ENCODE data around the gene SMIM3. TPM values are rescaled to one million over a fixed set of nuclear protein-coding genes. Genes with fewer than 3 reads are reported as not detected.
A peak's percentile ranks its signal among the peaks of the same experiment; 100 is the strongest.

SMIM3 gene
- polyA plus RNA-seq, 1 experiment = 36.3 TPM

- POLR2A ChIA-PET = interaction anchor here (0.8 to 1.3 kb wide), 2 partner anchors 23 to 42 kb away, joined by 3 read pairs; partner anchors contain the start of genes DCTN4 and SMIM3
- Histone ChIP-seq H3K27me3 (ENCODE audit: control insufficient read depth, insufficient read depth, low read length) (no peaks in the 10 kb centered on the region), H3K27ac (ENCODE audit: low read depth, low read length) (no peak overlapping the region), H3K4me3 (ENCODE audit: low read depth, low read length) (peak overlapping the region; percentile 40), H3K9me3 (ENCODE audit: control insufficient read depth, insufficient read depth, low read length) (no peaks in the 10 kb centered on the region)
- DNase-seq (ENCODE audit: low read depth, low spot score) = no peak
- TF ChIP-seq CTCF (IDR thresholded peaks at IDR 0.05; ENCODE audit: low read depth, low read length) = peak; percentile 64
- CTCF ChIA-PET = interaction anchor here (0.6 to 3.2 kb wide), 38 partner anchors 9 to 851 kb away, joined by 3 to 43 read pairs (median 4); partner anchors contain the start of genes DCTN4, IRGM, RBM22 and SMIM3
These were observed 22.8 kb downstream of the SMIM3 start for GRCh38 chr5:150801117-150801927.

GRCh38 chr5:150804388-150804787 is 25.8 kb downstream of the SMIM3 start:
- no peak for DNase-seq (ENCODE audit: low read depth, low spot score)
- H3K4me3 ChIP-seq (ENCODE audit: low read depth, low read length) = no peak overlapping the region
- CTCF ChIA-PET = interaction anchor here (1.7 kb wide), 1 partner anchor 42 kb away, joined by 8 read pairs; the partner anchor contains the start of gene IRGM
- no peak overlapping the region for H3K27ac ChIP-seq (ENCODE audit: low read depth, low read length)
- TF ChIP-seq CTCF (IDR thresholded peaks at IDR 0.05; ENCODE audit: low read depth, low read length) = no peak
- no peaks in the 10 kb centered on the region for H3K9me3 ChIP-seq (ENCODE audit: control insufficient read depth, insufficient read depth, low read length)
- H3K27me3 ChIP-seq (ENCODE audit: control insufficient read depth, insufficient read depth, low read length) = peaks cover under 1% of the 10 kb centered on the region
- POLR2A ChIA-PET = no interaction called here

- no peak overlapping the region for H3K27ac ChIP-seq (ENCODE audit: low read depth, low read length)
- ChIA-PET CTCF (interaction anchor here (2.4 kb wide), 1 partner anchor 8 kb away, joined by 12 read pairs; no protein-coding TSS in a partner anchor), POLR2A (no interaction called here)
- H3K27me3 ChIP-seq (ENCODE audit: control insufficient read depth, insufficient read depth, low read length) = peaks cover 3% of the 10 kb centered on the region
- no peak for DNase-seq (ENCODE audit: low read depth, low spot score)
- H3K4me3 ChIP-seq (ENCODE audit: low read depth, low read length) = no peak overlapping the region
- H3K9me3 ChIP-seq (ENCODE audit: control insufficient read depth, insufficient read depth, low read length) = no peaks in the 10 kb centered on the region
- no peak for TF ChIP-seq CTCF (IDR thresholded peaks at IDR 0.05; ENCODE audit: low read depth, low read length)
These were observed 30.8 kb downstream of the SMIM3 start for GRCh38 chr5:150809363-150809762.

GRCh38 chr5:150815010-150815409 is 36.5 kb downstream of the SMIM3 start:
- CTCF ChIA-PET = interaction anchor here (1.0 kb wide), 1 partner anchor 32 kb away, joined by 3 read pairs; no protein-coding TSS in a partner anchor
- Histone ChIP-seq H3K9me3 (ENCODE audit: control insufficient read depth, insufficient read depth, low read length) (no peaks in the 10 kb centered on the region; the same call in 1 of the 2 replicates), H3K27me3 (ENCODE audit: control insufficient read depth, insufficient read depth, low read length) (peaks cover 3% of the 10 kb centered on the region), H3K4me3 (ENCODE audit: low read depth, low read length) (no peak overlapping the region), H3K27ac (ENCODE audit: low read depth, low read length) (no peak overlapping the region)
- no peak for DNase-seq (ENCODE audit: low read depth, low spot score)
- POLR2A ChIA-PET = no interaction called here
- no peak for TF ChIP-seq CTCF (IDR thresholded peaks at IDR 0.05; ENCODE audit: low read depth, low read length)

- ChIA-PET POLR2A (no interaction called here), CTCF (no interaction called here)
- H3K9me3 ChIP-seq (ENCODE audit: control insufficient read depth, insufficient read depth, low read length) = no peaks in the 10 kb centered on the region; the same call in 1 of the 2 replicates
- TF ChIP-seq CTCF (IDR thresholded peaks at IDR 0.05; ENCODE audit: low read depth, low read length) = no peak
- no peak overlapping the region for H3K27ac ChIP-seq (ENCODE audit: low read depth, low read length)
- H3K27me3 ChIP-seq (ENCODE audit: control insufficient read depth, insufficient read depth, low read length) = peaks cover 3% of the 10 kb centered on the region
- H3K4me3 ChIP-seq (ENCODE audit: low read depth, low read length) = no peak overlapping the region
- no peak for DNase-seq (ENCODE audit: low read depth, low spot score)
These were observed 38.4 kb downstream of the SMIM3 start for GRCh38 chr5:150816946-150817345.

Measured in AG04450 (cell line).